HG03558 (cell line): ENCODE data around the gene GPC5.
"Not testable (repeated sequence)": the region's sequence is repeated elsewhere in the genome, so short reads cannot be mapped to it uniquely, and the experiment has no call there.

Experiments used
- ATAC-seq: cut with Tn5 transposase; IDR thresholded peaks from one replicate; pipeline ENCODE4 v1.9.1; 2021; ENCODE audit warnings: moderate number of reproducible peaks; ENCODE audit not compliant: unreplicated experiment; ENCODE audit errors: extremely low read depth

GPC5 gene

DNA sequence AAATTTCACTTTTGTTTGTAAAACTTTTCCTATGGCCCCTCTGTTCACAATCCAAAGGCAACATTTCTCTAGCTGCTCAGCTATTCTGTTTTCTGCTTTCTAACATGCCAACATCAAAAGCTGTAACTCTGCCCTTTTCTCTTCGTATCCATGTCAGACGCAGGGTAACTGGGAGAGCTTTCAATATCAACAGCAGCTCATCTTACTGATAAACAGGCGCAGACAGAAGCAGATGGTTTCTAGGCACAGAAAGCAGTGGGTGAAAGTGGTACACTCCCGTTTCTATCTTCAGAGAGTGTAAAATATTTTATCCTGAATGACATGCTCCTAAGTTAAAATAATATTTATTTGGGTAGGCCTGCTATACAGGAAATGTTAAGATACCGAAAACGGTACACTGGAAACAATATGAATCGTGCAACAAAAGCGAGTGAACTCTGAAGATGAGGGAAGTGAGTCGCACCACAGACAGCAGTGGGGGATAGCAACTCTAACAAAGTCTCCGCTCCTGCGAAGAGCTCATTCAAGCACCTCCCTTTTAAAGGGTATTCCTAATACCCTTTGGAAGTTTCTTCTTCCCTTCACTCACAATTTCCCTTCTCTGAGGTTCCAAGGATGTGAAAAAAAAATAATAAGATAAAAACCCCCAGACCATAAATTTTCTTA lies 798.3 kb downstream of the GPC5 start:
- no peak for ATAC-seq

GRCh38 chr13:92197669-92198068 lies 799.2 kb downstream of the GPC5 start:
- ATAC-seq: no peak

DNA sequence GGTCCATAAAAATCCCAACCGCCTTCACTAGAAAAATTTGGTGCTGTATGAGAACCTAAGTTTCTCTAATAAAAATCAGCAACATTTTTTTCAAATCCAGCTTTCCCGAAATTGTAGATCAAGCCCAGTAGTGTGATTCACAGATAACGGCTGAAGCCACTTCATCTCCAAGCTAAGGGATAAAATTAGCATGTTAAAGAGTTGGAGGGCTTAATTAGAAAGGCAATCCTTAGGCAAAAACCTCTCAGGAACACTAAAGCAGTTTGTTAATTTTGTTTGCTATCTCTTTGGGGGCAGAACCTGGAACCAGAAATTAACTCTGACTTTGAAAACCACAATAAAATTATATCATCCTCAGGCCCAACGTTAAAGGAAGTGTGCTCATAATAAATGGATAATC lies 820.2 kb downstream of the GPC5 start:
- no peak for ATAC-seq

GRCh38 chr13:92221916-92222315 lies 823.5 kb downstream of the GPC5 start:
- no peak for ATAC-seq

DNA sequence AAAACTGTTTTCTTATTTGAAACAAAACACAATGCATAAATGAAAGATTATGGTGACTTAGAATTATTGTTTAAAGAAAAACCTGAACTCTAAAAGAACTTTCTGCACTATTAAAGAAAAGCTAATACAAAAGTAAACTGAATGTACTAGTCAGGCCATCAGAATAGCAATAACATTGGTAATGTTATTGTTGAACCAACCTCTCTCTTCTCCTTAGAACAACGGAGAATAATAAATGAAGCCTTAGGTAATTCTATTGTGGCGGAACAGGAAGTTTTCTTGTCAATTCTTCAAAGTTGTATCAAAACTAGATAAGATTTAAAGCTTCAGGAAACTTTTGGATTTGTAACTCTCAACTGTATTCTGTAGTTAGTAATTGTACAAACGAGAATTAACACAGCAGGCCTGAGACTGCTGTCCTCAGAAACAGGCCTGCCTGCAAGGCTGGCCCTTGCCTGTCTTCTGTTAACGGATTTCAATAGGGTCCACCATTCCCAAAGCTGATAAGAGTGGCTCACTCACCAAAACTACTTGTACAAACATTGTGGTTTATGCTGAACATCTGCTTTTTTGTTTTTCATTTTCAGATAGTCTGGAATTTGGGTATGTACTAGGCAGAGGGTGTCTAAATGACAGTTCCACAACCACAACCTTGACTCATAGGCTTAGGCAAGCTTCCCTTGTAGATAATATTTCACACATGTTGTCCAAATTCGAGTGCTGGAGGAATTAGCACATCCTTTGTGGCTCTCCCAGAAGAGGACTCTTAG lies 825.8 kb downstream of the GPC5 start:
- ATAC-seq: no peak

- no peak for ATAC-seq
These were observed 826.4 kb downstream of the GPC5 start for GRCh38 chr13:92224825-92225224.

GRCh38 chr13:92225861-92226260 lies 827.4 kb downstream of the GPC5 start:
- no peak for ATAC-seq

DNA sequence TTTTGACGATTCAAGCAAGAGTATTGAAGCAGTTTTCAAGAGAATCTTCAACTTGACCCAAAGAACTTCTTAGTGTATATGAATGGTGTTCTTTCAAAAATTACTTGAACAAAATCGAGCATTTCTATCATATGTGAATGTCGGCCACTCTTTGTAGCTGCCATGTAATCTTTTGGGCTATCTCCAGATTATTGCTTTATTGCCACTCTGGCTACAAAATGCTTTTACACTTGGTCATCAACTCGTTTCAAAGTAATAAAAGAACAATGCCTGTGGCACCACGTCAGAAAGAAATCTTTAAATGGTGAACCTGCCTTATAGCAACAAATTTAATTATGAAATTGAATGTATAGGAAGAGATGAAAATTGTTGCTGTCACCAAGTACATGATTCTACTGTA lies 834.5 kb downstream of the GPC5 start:
- no peak for ATAC-seq

GRCh38 chr13:92251671-92252210 lies 853.3 kb downstream of the GPC5 start:
- no peak for ATAC-seq

DNA sequence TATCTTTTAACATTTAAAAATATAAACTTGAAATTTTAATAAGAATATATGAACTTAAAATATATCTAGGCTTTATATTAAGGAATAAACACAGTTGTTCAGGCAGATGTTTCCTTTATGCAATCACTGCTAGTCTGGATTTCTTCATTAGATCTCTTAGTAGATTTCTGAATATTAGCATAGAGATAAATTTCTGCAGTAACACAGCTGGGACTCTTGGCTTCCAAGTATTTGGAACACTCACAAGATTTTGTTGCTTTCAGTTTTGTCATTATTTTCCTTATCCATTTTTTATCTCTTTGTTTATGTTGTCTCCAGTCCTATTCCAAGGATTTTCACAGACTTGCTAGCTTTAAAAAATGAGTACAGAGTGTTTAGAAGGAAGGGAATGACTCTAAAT lies 857.1 kb downstream of the GPC5 start:
- ATAC-seq: no peak

DNA sequence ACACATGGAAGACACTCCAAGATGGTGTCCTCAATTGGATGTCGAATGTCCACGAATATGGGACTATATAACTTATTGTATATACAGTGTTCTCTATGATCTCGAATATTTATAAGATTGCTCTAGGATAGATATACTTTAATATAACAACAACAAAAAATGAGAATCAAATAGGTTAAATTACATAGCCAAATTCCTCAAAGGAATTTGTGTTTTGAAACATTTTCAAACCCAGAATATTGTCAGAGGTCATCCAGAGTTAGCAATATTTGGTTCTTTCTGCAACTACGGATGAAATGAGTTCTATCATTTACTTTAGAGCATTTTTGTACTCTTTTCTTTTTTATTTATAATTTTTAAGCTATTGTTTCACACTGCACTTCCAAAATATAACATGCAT lies 857.8 kb downstream of the GPC5 start:
- ATAC-seq: no peak

- no peak for ATAC-seq
These were observed 860.6 kb downstream of the GPC5 start for GRCh38 chr13:92259046-92259445.

DNA sequence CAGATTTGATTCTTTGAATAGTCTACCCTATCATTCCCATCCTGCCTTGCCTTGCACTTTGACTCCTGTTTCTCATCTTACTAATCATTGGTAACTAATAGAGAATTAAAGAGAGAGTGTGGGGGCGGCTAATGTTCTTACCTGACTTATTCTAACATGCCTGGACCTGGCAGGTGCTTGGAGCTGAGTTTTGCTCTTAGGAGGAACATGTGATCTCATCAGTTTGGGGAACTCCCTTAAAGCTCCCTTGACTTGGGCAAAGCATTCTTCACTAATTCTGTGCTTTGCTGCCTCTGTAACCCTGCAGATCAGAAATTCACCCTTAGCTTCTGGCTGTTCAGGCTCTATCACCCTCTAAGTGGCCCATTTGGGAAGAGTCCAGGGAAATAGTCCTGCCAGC lies 861.1 kb downstream of the GPC5 start:
- ATAC-seq: no peak

DNA sequence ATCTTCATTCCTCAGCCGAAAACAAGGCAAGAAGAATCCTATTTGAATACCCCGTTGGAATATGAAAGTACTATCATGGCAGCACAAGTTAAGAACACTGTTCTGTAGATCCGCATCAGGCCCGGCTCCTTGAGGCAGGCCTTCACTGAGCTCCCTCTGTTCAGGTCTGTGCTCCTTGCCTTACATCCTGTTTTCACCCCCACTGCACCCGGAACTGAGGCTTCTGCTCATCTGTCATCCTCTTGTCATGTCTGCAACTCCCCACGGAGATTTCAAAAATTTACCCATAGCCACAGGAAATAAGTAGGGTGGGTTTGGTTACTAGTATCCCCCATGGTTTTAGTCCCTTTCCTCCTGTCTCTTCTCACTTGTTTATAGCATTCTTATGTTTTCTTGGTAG lies 861.9 kb downstream of the GPC5 start:
- ATAC-seq: no peak

DNA sequence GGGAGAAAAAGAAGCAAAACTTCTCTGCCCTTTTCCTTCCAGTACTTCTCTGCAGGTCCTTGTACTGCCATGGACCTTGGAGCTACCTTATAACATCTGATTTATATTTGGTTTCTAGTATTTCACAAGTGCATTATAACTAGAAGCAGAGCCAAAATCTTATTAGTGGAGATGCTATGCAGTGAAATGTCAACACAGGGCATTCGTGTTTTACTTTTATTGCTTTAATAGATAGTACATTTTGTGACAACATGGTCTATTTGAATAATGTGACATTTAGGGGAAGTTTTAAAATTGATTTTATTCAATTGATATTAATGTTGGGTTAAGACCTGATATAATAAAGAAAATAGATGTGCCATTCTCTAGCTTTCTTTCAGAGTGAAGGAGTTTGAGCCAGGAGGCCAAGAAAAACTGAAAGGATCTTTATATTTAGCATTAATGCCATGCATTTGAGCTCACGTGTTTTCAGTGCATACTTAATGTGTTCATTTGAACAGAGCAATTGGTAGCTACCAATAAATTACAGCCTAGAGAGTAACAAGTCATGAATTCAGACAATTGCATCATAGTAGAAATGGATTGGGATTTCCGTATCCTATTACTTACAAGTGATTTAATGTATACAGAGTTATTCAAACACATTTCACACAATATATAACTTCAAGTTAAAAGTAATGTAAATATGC lies 863.8 kb downstream of the GPC5 start:
- no peak for ATAC-seq

- no peak for ATAC-seq
These were observed 867.0 kb downstream of the GPC5 start for GRCh38 chr13:92265408-92265807.

DNA sequence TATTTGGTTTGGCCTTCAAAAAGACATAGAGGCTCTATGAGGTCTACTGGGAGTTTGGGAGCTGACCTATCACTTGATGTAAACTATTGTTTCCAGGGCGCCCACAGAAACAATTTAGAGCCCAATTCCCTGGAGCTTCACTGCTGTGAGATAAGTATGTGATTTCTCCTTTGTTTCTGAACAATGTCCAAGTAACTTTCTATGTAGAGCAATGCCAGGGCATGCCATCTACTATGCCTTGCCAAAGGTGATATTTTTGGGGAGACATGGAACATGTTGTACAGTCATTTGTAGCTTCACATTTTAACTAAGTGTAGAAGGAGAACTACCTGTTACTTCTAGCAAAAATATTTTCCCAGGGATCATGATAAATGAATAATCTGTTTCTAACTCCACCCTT lies 872.6 kb downstream of the GPC5 start:
- ATAC-seq: no peak

DNA sequence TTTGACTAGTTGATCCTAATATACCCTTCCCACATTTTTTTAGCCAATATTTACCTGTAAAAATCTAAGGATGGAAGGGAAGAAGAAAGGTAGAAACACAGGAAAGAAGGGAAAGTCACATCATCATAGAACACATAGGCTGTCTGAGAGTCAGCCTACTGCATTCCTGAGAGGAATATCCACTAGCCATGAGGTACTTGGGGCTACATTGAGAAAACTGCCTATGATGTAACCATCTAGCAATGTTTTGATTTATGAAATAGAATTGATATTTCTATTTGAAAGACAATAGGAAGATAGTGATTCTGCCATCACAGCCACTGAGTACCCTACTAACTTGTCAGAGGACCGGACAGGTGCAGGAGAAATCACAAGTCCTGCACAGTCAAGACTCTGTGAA lies 873.8 kb downstream of the GPC5 start:
- ATAC-seq: no peak

GRCh38 chr13:92280986-92281385 lies 882.6 kb downstream of the GPC5 start:
- not testable (repeated sequence) for ATAC-seq

DNA sequence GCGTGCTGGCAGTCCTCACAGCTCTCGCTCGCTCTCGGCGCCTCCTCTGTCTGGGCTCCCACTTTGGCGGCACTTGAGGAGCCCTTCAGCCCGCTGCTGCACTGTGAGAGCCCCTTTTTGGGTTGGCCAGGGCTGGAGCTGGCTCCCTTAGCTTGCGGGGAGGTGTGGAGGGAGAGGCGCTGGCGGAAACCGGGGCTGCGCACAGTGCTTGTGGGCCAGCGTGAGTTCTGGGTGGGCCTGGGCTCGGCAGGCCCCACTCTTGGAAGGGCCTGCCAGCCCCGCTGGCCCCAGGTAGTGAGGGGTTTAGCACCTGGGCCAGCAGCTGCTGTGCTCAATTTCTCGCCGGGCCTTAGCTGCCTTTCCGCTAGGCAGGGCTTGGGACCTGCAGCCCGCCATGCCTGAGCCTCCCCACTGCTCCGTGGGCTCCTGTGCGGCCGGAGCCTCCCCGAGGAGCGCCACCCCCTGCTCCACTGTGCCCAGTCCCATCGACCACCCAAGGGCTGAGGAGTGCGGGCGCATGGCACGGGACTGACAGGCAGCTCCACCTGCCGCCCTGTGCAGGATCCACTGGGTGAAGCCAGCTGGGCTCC lies 892.4 kb downstream of the GPC5 start:
- ATAC-seq: not testable (repeated sequence)

DNA sequence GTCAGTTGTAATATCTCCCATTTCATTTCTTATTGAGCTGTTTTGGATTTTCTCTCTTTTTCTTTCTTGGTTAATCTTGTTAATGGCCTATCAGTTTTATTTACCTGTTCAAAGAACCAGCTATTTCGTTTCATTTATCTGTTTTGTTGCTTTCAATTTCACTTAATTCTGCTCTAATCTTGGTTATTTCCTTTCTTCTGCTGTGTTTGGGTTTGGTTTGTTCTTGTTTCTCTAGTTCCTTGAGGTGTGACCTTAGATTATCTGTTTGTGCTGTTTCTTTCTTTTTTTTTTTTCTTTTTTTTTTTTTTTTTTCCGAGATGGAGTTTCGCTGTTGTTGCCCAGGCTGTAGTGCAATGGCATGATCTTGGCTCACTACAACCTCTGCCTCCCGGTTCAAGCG lies 896.1 kb downstream of the GPC5 start:
- not testable (repeated sequence) for ATAC-seq
